ENCODE measurements around the gene RTKN2.
"Not testable (repeated sequence)": the region's sequence is repeated elsewhere in the genome, so short reads cannot be mapped to it uniquely, and the experiment has no call there.

Gene RTKN2

GRCh38 chr10:62244785-62245467, 23.7 kb downstream of the RTKN2 start:
- peaks cover 55% of the 10 kb centered on the region for H3K4me1 ChIP-seq
- no peaks in the 10 kb centered on the region for H4K20me1 ChIP-seq
- H3K9me3 ChIP-seq: no peaks in the 10 kb centered on the region; the same call in 1 of the 2 replicates
- H3K27me3 ChIP-seq: no peaks in the 10 kb centered on the region
- no peaks in the 10 kb centered on the region for H3K36me3 ChIP-seq
- H3K9ac ChIP-seq: peak overlapping the region; percentile 30; the same call in 1 of the 2 replicates
- H3K4me2 ChIP-seq: peak overlapping the region; percentile 65
- H3K27ac ChIP-seq: peak overlapping the region; percentile 66
- no peak for TF ChIP-seq Cebpa-rat (IDR thresholded peaks at IDR 0.05)
- H3K4me3 ChIP-seq: no peak overlapping the region

GRCh38 chr10:62244088-62244487, 24.6 kb downstream of the RTKN2 start:
- H3K27me3 ChIP-seq: no peaks in the 10 kb centered on the region
- H3K4me2 ChIP-seq: peak overlapping the region; percentile 69
- H3K4me1 ChIP-seq: peaks cover 61% of the 10 kb centered on the region
- no peaks in the 10 kb centered on the region for H4K20me1 ChIP-seq
- 0 out of 2 replicates have a peak overlapping the region, but pooled peaks have one; percentile 36 for H3K9ac ChIP-seq
- no peaks in the 10 kb centered on the region for H3K36me3 ChIP-seq
- H3K4me3 ChIP-seq: peak overlapping the region; percentile 15; the same call in 1 of the 2 replicates
- TF ChIP-seq Cebpa-rat (IDR thresholded peaks at IDR 0.05): no peak
- peak overlapping the region; percentile 63 for H3K27ac ChIP-seq
- no peaks in the 10 kb centered on the region; the same call in 1 of the 2 replicates for H3K9me3 ChIP-seq

GRCh38 chr10:62243647-62243997, 25.0 kb downstream of the RTKN2 start:
- Histone ChIP-seq H4K20me1 (no peaks in the 10 kb centered on the region), H3K27me3 (no peaks in the 10 kb centered on the region), H3K9me3 (no peaks in the 10 kb centered on the region; the same call in 1 of the 2 replicates), H3K4me2 (peak overlapping the region; percentile 69), H3K27ac (peak overlapping the region; percentile 63), H3K9ac (peak overlapping the region; percentile 36; the same call in 1 of the 2 replicates), H3K36me3 (no peaks in the 10 kb centered on the region; the same call in 1 of the 2 replicates), H3K4me1 (peaks cover 66% of the 10 kb centered on the region), H3K4me3 (peak overlapping the region; percentile 15; the same call in 1 of the 2 replicates)
- no peak for TF ChIP-seq Cebpa-rat (IDR thresholded peaks at IDR 0.05)

- H3K27me3 ChIP-seq, H4K20me1 ChIP-seq, H3K9me3 ChIP-seq, H3K36me3 ChIP-seq: not testable (repeated sequence)
- Histone ChIP-seq H3K9ac (peak overlapping the region; percentile 36; the same call in 1 of the 2 replicates), H3K4me2 (peak overlapping the region; percentile 69), H3K4me3 (peak overlapping the region; percentile 15; the same call in 1 of the 2 replicates), H3K27ac (peak overlapping the region; percentile 63), H3K4me1 (peaks cover 66% of the 10 kb centered on the region)
Observed at GRCh38 chr10:62242965-62243646, 25.5 kb downstream of the RTKN2 start.

GRCh38 chr10:62241521-62241920, 27.1 kb downstream of the RTKN2 start:
- not testable (repeated sequence) for H3K27ac ChIP-seq

GRCh38 chr10:62239994-62240393, 28.6 kb downstream of the RTKN2 start:
- Histone ChIP-seq H3K4me2 (peak overlapping the region; percentile 68), H3K9me3 (no peaks in the 10 kb centered on the region; the same call in 1 of the 2 replicates), H3K36me3 (peaks cover 7% of the 10 kb centered on the region; the same call in 1 of the 2 replicates), H3K27me3 (no peaks in the 10 kb centered on the region), H3K4me3 (no peak overlapping the region), H3K27ac (peak overlapping the region; percentile 68), H3K4me1 (peaks cover 58% of the 10 kb centered on the region), H4K20me1 (no peaks in the 10 kb centered on the region), H3K9ac (no peak overlapping the region)
- no peak for TF ChIP-seq Cebpa-rat (IDR thresholded peaks at IDR 0.05)

More at GRCh38 chr10:62241521-62241920, 27.1 kb downstream of the RTKN2 start:
- not testable (repeated sequence) for H3K4me3 ChIP-seq, H3K4me2 ChIP-seq, H3K9me3 ChIP-seq, H4K20me1 ChIP-seq, H3K9ac ChIP-seq, H3K27me3 ChIP-seq, H3K36me3 ChIP-seq
- peaks cover 66% of the 10 kb centered on the region for H3K4me1 ChIP-seq

- no peak for TF ChIP-seq Cebpa-rat (IDR thresholded peaks at IDR 0.05)
- Histone ChIP-seq H3K9me3 (no peaks in the 10 kb centered on the region; the same call in 1 of the 2 replicates), H3K4me1 (peaks cover 46% of the 10 kb centered on the region), H3K36me3 (peaks cover 10% of the 10 kb centered on the region; the same call in 1 of the 2 replicates), H3K27me3 (no peaks in the 10 kb centered on the region), H3K4me3 (no peak overlapping the region), H4K20me1 (no peaks in the 10 kb centered on the region), H3K27ac (no peak overlapping the region), H3K4me2 (no peak overlapping the region), H3K9ac (no peak overlapping the region)
Observed at GRCh38 chr10:62238880-62239279, 29.8 kb downstream of the RTKN2 start.

- no peak overlapping the region for H3K27ac ChIP-seq
- H3K36me3 ChIP-seq: peaks cover 13% of the 10 kb centered on the region; the same call in 1 of the 2 replicates
- H3K9me3 ChIP-seq: no peaks in the 10 kb centered on the region; the same call in 1 of the 2 replicates
- no peak overlapping the region for H3K4me3 ChIP-seq
- no peak overlapping the region for H3K4me2 ChIP-seq
- no peak overlapping the region for H3K9ac ChIP-seq
- no peak for TF ChIP-seq Cebpa-rat (IDR thresholded peaks at IDR 0.05)
- peaks cover 37% of the 10 kb centered on the region for H3K4me1 ChIP-seq
- no peaks in the 10 kb centered on the region for H3K27me3 ChIP-seq
- H4K20me1 ChIP-seq: no peaks in the 10 kb centered on the region
Observed at GRCh38 chr10:62237966-62238365, 30.7 kb downstream of the RTKN2 start.

GRCh38 chr10:62237506-62237905, 31.1 kb downstream of the RTKN2 start:
- H3K9ac ChIP-seq: no peak overlapping the region
- H3K4me1 ChIP-seq: peaks cover 33% of the 10 kb centered on the region
- no peaks in the 10 kb centered on the region for H4K20me1 ChIP-seq
- TF ChIP-seq Cebpa-rat (IDR thresholded peaks at IDR 0.05): no peak
- H3K36me3 ChIP-seq: peaks cover 13% of the 10 kb centered on the region; the same call in 1 of the 2 replicates
- H3K9me3 ChIP-seq: no peaks in the 10 kb centered on the region; the same call in 1 of the 2 replicates
- H3K27ac ChIP-seq: no peak overlapping the region
- no peaks in the 10 kb centered on the region for H3K27me3 ChIP-seq
- no peak overlapping the region for H3K4me3 ChIP-seq
- H3K4me2 ChIP-seq: no peak overlapping the region

GRCh38 chr10:62234077-62234605, 34.5 kb downstream of the RTKN2 start:
- H4K20me1 ChIP-seq: no peaks in the 10 kb centered on the region
- no peak for TF ChIP-seq Cebpa-rat (IDR thresholded peaks at IDR 0.05)
- no peak overlapping the region for H3K4me2 ChIP-seq
- peaks cover 13% of the 10 kb centered on the region; the same call in 1 of the 2 replicates for H3K36me3 ChIP-seq
- H3K27me3 ChIP-seq: no peaks in the 10 kb centered on the region
- no peak overlapping the region for H3K27ac ChIP-seq
- no peaks in the 10 kb centered on the region for H3K9me3 ChIP-seq
- no peak overlapping the region for H3K9ac ChIP-seq
- H3K4me3 ChIP-seq: no peak overlapping the region
- H3K4me1 ChIP-seq: peaks cover 5% of the 10 kb centered on the region; the same call in 1 of the 2 replicates
